RWPE1 (cell line): ENCODE data around the gene TUNAR.

ENCODE experiments used
- CTCF ChIA-PET: fragments of 350-600 bp; sonication (Branson Sonifier 250); formaldehyde crosslinking; extraction: SDS; loops from one replicate; lab custom pipeline; 2021; lab: Yijun Ruan, JAX
- POLR2A ChIA-PET: fragments of 400-600 bp; formaldehyde crosslinking; extraction: SDS; loops from one replicate; lab custom pipeline; 2020; ENCODE audit warnings: antibody characterized with exemption; ENCODE audit not compliant: low non-redundant PET; lab: Yijun Ruan, JAX
- DNase-seq: peaks from one replicate; pipeline ENCODE4 v3.0.0; 2012; ENCODE audit warnings: low spot score
- H3K27ac ChIP-seq: fragments of 450-650 bp; 2 replicates; pipeline ENCODE4 v1.5.1; 2017
- TF ChIP-seq, protein P1 (sequence below): fragments of 450-650 bp; conservative IDR thresholded peaks from 2 replicates; pipeline ENCODE4 v1.5.1; 2017; ENCODE audit warnings: low read depth, mild to moderate bottlenecking

Gene TUNAR

DNA sequence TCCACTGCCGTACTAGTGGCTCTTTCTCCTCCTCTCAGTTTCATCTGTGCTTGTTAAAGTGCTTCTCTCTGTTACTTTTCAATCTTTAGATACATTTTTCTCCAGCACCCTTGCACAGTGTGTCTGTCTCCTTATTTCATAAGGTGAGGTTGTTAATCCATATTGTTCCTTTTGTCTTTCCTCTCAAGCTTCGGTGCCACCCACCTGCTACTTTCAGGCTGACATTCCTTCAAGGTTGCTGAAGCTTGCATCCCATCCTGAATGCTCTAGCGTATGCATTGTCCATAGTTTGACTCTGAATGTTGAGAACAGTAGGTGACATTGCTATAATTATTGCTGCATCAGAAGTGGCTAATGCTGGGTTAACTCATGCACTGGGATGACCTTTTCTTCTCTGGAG, 20.6 kb downstream of the TUNAR start:
- CTCF ChIA-PET, result no interaction called here
- H3K27ac ChIP-seq, result no peak overlapping the region
- TF ChIP-seq, protein P1, sequence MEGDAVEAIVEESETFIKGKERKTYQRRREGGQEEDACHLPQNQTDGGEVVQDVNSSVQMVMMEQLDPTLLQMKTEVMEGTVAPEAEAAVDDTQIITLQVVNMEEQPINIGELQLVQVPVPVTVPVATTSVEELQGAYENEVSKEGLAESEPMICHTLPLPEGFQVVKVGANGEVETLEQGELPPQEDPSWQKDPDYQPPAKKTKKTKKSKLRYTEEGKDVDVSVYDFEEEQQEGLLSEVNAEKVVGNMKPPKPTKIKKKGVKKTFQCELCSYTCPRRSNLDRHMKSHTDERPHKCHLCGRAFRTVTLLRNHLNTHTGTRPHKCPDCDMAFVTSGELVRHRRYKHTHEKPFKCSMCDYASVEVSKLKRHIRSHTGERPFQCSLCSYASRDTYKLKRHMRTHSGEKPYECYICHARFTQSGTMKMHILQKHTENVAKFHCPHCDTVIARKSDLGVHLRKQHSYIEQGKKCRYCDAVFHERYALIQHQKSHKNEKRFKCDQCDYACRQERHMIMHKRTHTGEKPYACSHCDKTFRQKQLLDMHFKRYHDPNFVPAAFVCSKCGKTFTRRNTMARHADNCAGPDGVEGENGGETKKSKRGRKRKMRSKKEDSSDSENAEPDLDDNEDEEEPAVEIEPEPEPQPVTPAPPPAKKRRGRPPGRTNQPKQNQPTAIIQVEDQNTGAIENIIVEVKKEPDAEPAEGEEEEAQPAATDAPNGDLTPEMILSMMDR, result no peak
- no peak for DNase-seq
- POLR2A ChIA-PET, result no interaction called here

DNA sequence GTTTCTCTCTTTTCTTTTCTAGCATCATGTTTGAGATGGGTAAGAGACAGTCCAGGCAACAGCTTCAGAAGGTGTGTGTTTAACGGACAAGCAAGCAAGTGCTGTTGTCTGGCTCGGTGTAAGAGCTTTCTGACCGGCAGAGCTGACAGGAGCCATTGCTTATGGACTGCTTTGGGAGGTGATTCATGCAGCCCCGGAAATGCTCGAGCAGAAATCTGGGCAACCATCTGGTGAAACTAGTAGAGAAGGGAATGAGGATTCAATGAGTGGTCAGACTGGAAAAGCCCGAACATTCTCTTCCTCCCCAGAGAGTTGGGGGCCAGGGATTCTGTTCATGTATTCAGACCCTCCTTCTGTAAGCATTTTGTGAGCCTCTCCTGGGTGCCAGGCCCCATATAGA, 24.4 kb downstream of the TUNAR start:
- no peak overlapping the region for H3K27ac ChIP-seq
- POLR2A ChIA-PET, result no interaction called here
- TF ChIP-seq, protein P1, result no peak
- CTCF ChIA-PET, result interaction anchor here (0.6 kb wide), 1 partner anchor 63 kb away, joined by 3 read pairs; no protein-coding TSS in a partner anchor
- DNase-seq, result no peak

DNA sequence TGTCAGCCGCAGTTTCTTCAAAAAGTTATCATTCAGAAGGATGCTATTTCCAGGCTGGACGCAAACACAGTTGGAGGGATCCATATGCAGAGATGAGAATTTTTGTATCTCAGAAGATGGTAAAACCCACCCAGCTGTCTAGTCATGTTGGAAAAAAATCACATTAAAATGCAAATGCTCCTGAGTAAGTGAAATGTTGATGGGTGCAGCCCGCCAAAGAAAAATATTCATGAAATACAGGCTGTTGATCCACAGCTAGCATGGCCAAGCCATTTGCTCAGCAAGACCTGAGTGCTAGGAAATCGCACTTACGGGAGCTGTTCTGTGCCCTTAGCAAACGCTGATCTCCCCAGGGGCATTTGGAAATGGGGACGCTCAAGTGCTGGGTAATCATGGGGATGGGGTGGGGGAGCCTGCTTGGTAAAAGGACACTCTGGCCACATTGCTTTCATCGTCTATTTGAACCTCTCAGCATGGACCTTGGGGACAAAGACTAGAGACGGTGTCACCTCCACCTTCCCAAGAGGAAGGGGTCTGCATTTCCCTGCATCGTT, 25.7 kb downstream of the TUNAR start:
- POLR2A ChIA-PET, result no interaction called here
- TF ChIP-seq, protein P1, result no peak
- CTCF ChIA-PET, result no interaction called here
- DNase-seq, result no peak
- H3K27ac ChIP-seq, result no peak overlapping the region

DNA sequence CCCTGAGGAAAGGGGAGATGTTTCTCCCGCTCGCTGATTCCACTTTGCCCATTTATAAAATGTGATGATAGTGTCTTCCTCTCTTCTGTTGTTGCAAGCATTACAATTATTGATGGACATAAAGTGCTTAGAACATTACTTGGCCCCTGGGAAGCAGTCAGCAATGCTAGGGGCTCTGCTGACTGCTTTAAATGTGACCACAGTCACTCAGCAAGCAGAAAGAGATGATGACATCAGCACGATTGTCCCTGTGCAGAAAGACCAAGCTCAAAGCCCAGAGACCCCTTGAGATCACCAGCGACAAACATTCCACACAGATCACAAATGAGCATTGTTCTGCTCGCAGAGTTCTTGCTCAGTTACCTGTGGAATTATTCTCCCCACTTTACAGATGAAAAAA, 26.5 kb downstream of the TUNAR start:
- no peak for DNase-seq
- ChIA-PET CTCF (no interaction called here), POLR2A (no interaction called here)
- H3K27ac ChIP-seq, result no peak overlapping the region
- TF ChIP-seq, protein P1, result no peak

DNA sequence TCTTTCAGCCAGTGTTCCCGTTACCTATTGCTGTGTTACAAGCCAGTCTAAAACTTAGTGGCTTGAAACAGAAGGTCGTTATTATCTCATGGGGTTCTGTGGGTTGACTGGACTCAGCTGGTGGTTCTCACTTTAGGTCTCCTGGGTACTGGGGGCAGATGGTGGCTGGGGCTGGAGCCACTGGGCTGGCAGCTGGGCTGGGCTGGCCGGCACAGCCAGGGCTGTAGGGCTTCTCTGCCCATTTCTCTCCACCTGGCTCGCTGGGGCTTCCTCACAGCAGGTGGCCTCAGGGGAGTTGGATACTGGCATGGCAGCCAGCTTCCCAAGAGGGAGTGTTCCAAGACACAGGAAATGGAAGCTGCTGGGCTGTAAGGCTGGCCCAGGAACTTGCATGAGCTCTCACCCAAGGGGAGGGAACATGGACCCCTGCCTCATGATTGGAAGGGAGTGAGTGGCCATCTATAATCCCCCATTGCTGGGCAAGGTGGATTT, 27.0 kb downstream of the TUNAR start:
- ChIA-PET POLR2A (no interaction called here), CTCF (no interaction called here)
- TF ChIP-seq, protein P1, result no peak
- DNase-seq, result no peak
- H3K27ac ChIP-seq, result no peak overlapping the region

DNA sequence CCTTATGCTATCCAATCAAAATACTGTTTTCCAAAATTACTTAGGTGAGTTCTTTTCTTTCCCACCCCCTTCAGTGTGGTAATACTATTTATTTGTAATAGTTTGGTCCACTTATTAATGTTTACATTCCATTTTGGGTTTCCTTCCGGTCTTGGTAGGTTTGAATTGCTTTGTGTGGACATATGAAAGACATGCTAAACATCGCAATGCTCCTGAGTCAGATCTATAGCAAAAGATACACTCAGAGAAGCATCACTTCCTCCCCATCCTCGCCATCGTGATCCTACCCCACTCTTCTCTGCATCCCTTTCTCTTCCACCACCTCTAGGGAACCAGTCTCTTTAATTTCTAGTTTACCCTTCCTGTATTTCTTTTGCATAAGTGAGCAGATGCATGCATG, 30.0 kb downstream of the TUNAR start:
- no peak for DNase-seq
- TF ChIP-seq, protein P1, result no peak
- ChIA-PET POLR2A (no interaction called here), CTCF (interaction anchor here (0.6 kb wide), 1 partner anchor 697 kb away, joined by 3 read pairs; no protein-coding TSS in a partner anchor)
- H3K27ac ChIP-seq, result no peak overlapping the region
